Panc1 (cell line): ENCODE data around the gene PPT1. TPM values are rescaled to one million over a fixed set of nuclear protein-coding genes. Genes with fewer than 3 reads are reported as not detected.

Experiments
- ATAC-seq: fragments of 200-7000 bp; cut with Tn5 transposase; 2 replicates; pipeline ENCODE4 v1.9.1; 2020; ENCODE audit warnings: mild to moderate bottlenecking, moderate library complexity
- BruUV-seq: library from RNA; stranded (reverse); fragments of 400-500 nt; replicated peaks from 2 replicates; lab custom pipeline; 2021; lab: Mats Ljungman, UMichigan
- CTCF ChIA-PET: fragments of 300-600 bp; sonication (Branson Sonifier 250); formaldehyde crosslinking; loops from one replicate; lab custom pipeline; 2022; ENCODE audit warnings: antibody characterized with exemption; lab: Charles Lee
- POLR2A ChIA-PET: fragments of 300-600 bp; sonication (Branson Sonifier 250); formaldehyde crosslinking; loops from one replicate; lab custom pipeline; 2022; ENCODE audit warnings: antibody characterized with exemption; lab: Charles Lee
- DNase-seq: peaks from one replicate; pipeline ENCODE4 v3.0.0-alpha.2; 2010; ENCODE audit warnings: low read depth, low spot score
- H3K27ac ChIP-seq: 2 replicates; pipeline ENCODE4 v1.5.1; 2011; ENCODE audit warnings: mild to moderate bottlenecking, low read length, inconsistent platforms
- H3K27me3 ChIP-seq: fragments of 200-500 bp; sonication (Bioruptor generic); 2 replicates; pipeline ENCODE4 v1.6.0; 2014; ENCODE audit warnings: low read length, inconsistent platforms; ENCODE audit not compliant: control insufficient read depth, insufficient read depth
- H3K36me3 ChIP-seq: fragments of 200-500 bp; sonication (Bioruptor generic); 2 replicates; pipeline ENCODE4 v1.5.1; 2014; ENCODE audit warnings: inconsistent platforms, mild to moderate bottlenecking, low read length, moderate library complexity; ENCODE audit not compliant: control insufficient read depth, insufficient read depth
- H3K4me1 ChIP-seq: 2 replicates; pipeline ENCODE4 v1.5.1; 2011; ENCODE audit warnings: inconsistent platforms, mild to moderate bottlenecking, low read length, moderate library complexity; ENCODE audit not compliant: control insufficient read depth, insufficient read depth
- H3K4me3 ChIP-seq, 2 experiments: 2 replicates each; pipeline ENCODE4 v1.5.1; 2011 to 2012; ENCODE audit warnings: low read depth in 2 of 2, low read length in 2 of 2, mild to moderate bottlenecking in 2 of 2, inconsistent platforms in 1 of 2, moderate library complexity in 1 of 2
- H3K9me3 ChIP-seq: fragments of 200-500 bp; sonication (Bioruptor generic); 2 replicates; pipeline ENCODE4 v1.5.1; 2014; ENCODE audit warnings: low read depth, mild to moderate bottlenecking, inconsistent platforms, low read length, moderate library complexity; ENCODE audit not compliant: control insufficient read depth, insufficient read depth
- CTCF ChIP-seq: fragments of 450-650 bp; IDR thresholded peaks from 2 replicates; pipeline ENCODE4 v1.5.1; 2017; ENCODE audit warnings: mild to moderate bottlenecking
- POLR2AphosphoS5 ChIP-seq: IDR thresholded peaks from 2 replicates; pipeline ENCODE4 v1.6.1; 2012; ENCODE audit warnings: mild to moderate bottlenecking, low read depth, low read length, moderate library complexity
- REST ChIP-seq, 2 experiments: IDR thresholded peaks; 2 replicates each; pipeline ENCODE4 v1.6.1; 2011 to 2012; ENCODE audit warnings: low read depth in 2 of 2, control low read depth in 1 of 2, low read length in 1 of 2, mild to moderate bottlenecking in 1 of 2, moderate library complexity in 1 of 2; ENCODE audit not compliant: insufficient read depth in 1 of 2
- SIN3A ChIP-seq: IDR thresholded peaks from 2 replicates; pipeline ENCODE4 v1.6.1; 2012; ENCODE audit warnings: low read depth, mild to moderate bottlenecking, low read length, moderate library complexity, borderline replicate concordance; ENCODE audit not compliant: insufficient read depth
- TCF7L2 ChIP-seq: IDR thresholded peaks from 2 replicates; pipeline ENCODE4 v1.6.1; 2011; ENCODE audit warnings: mild to moderate bottlenecking, low read depth, low read length, inconsistent platforms
- in situ Hi-C: cut with HindIII; loops from 2 replicates; pipeline ENCODE4 v1.10.0; 2016; ENCODE audit warnings: low sequenced_read_pairs, low pct_unique_long_range_greater_than_20kb
- intact Hi-C: fragments of 100-400 bp; cut with micrococcal nuclease; formaldehyde crosslinking; loops from one replicate; pipeline ENCODE4 v1.10.0; 2022; ENCODE audit not compliant: unreplicated experiment
- total RNA-seq: library from RNA; stranded (reverse); gene quantifications from one replicate; pipeline ENCODE4 v1.2.1, GENCODE V29; 2021; ENCODE audit not compliant: unreplicated experiment

PPT1 gene
- total RNA-seq, 1 experiment from 2014 or later = 158 TPM

- in situ Hi-C loops = no loop called here
Observed at GRCh38 chr1:40047276-40047675, 49.8 kb downstream of the PPT1 start.

GRCh38 chr1:40045766-40046165 lies 51.3 kb downstream of the PPT1 start:
- intact Hi-C loops = no loop called here
- BruUV-seq = no TSS peak
- Histone ChIP-seq H3K4me1 (peaks cover 11% of the 10 kb centered on the region), H3K27me3 (no peaks in the 10 kb centered on the region), H3K4me3 (no peak overlapping the region), H3K9me3 (no peaks in the 10 kb centered on the region), H3K36me3 (peaks cover 8% of the 10 kb centered on the region), H3K27ac (no peak overlapping the region)
- no peak for ATAC-seq
- in situ Hi-C loops = no loop called here
- no peak for TF ChIP-seq REST (IDR thresholded peaks at IDR 0.05; ENCODE audit: insufficient read depth in 1 of 2, low read depth in 2 of 2, low read length in 1 of 2)
- no peak for TF ChIP-seq TCF7L2
- no peak for TF ChIP-seq POLR2AphosphoS5
- POLR2A ChIA-PET = no interaction called here
- DNase-seq = no peak
- CTCF ChIA-PET = no interaction called here

More at GRCh38 chr1:40047276-40047675, 49.8 kb downstream of the PPT1 start:
- DNase-seq = no peak
- Histone ChIP-seq H3K4me3 (no peak overlapping the region), H3K27ac (no peak overlapping the region), H3K9me3 (no peaks in the 10 kb centered on the region), H3K36me3 (peaks cover 5% of the 10 kb centered on the region; the same call in 1 of the 2 replicates), H3K4me1 (peaks cover 4% of the 10 kb centered on the region), H3K27me3 (no peaks in the 10 kb centered on the region)
- TF ChIP-seq SIN3A = no peak
- no peak for TF ChIP-seq POLR2AphosphoS5
- TF ChIP-seq TCF7L2 = no peak
- TF ChIP-seq REST (IDR thresholded peaks at IDR 0.05; ENCODE audit: insufficient read depth in 1 of 2, low read depth in 2 of 2, low read length in 1 of 2) = no peak
- no peak for TF ChIP-seq CTCF
- ATAC-seq = no peak
- POLR2A ChIA-PET = no interaction called here
- BruUV-seq = no TSS peak
- intact Hi-C loops = no loop called here
- CTCF ChIA-PET = no interaction called here
